Mesenteric fat pad (tissue), 1 donor: ENCODE measurements around the gene STX1B. TPM values are rescaled to one million over a fixed set of nuclear protein-coding genes. Genes with fewer than 3 reads are reported as not detected.

Source experiments
- DNase-seq: peaks from one replicate; pipeline ENCODE4 v3.0.0-alpha.2; 2020; ENCODE audit warnings: low spot score
- total RNA-seq: library from RNA; stranded (reverse); fragmentation: NEBNext Ultra II Directional; extraction: Animal tissue kit (Norgen Biotek cat#: 25700); gene quantifications from one replicate; pipeline ENCODE4 v1.2.1, GENCODE V29; 2021
- donor health status: DM: yes; HTN: yes; CAD: no.

STX1B gene
- total RNA-seq, 1 donor from 2014 or later = 1.5 TPM

DNA sequence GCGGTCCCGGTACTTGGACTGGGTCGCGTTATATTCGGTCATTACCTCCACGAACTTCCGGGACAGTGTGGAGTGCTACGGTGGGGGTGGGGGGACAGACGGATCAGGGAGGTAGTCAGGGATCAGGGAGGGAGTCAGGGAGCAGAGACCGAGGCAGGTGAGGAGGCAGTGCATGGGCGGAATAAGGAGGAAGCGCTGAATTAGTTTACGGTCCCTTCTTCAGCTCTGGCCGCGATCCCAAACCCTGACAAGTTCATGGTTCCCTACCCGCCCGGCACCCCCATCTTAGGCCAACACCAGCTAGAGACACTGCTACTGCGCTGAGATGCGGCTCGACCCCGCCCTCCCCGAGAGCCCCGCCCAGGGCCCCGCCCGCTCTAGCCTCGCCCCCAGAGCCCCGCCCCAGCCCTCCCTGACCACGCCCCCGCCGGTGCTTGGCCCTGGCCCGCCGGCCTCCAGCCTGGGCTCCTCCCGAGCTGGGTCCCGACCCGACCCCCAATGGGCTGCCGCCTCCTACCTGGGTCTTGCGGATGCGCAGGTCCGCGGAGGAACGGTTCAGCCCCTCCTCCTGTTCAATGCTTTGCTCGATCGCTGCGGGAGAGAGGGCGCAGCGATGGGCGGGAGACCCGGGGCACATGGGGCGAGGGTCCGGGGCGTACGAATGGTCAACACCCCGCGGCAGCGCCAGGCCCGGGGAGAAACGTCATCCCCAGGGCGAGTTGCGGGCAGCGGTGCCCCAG lies 13.3 kb downstream of the STX1B start:
- peak; percentile 94 for DNase-seq

DNA sequence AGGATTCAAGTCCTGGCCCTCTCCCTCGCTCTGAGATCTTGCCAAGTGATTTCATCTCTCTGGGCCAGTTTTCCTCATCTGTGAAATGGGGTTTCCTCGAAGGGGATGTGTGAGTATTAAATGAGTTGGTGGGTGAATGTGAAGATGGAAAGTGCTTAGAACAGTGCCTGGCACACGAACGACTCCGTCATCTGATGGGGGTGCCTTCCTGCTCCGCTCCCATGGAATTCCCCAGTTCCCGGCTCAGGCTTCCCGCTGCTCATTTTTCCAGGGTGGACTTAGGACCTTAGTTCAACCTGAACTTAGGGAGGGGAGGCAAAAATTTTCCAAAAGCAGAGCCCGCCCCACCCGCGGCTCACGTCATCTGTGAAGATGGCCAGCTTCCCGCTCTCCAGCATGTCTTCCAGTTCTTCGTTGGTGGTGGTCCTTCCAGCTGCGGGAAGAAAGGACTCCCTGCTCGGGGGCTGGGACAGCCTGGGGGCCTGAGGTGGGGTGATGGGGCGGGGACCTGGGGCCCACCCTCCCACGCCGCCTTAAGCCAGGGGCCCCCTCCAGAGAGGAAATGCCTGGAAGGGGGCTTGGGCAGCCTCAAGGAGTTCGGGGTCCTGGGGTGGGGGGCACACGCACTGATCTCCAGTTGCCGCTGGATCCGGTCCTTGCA lies 14.0 kb downstream of the STX1B start:
- no peak for DNase-seq

GRCh38 chr16:30995927-30996323 lies 14.5 kb downstream of the STX1B start:
- no peak for DNase-seq

- DNase-seq = no peak
Measured at GRCh38 chr16:30992931-30993816, 17.3 kb downstream of the STX1B start.

GRCh38 chr16:30992276-30992780 lies 18.1 kb downstream of the STX1B start:
- DNase-seq = no peak

DNA sequence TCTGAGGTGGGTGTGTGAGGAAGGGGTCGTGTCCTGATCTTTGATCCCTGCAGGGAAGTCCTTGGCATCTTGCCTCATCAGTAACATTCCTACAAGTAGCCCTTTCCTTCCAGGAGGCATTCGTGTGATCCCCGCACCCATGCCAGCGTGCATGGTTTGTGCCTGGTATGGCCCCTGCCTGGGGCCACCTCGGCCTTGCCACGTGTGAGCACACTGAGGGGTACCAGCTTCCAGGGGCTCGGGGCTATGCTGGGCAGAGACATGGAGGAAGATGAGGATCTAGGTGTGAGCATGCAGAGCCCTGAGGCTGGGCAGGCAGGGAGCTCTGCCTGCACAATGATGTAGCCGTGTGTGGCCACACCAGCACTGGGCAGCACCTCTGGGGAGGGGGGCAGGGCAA lies 19.4 kb downstream of the STX1B start:
- DNase-seq = no peak

DNA sequence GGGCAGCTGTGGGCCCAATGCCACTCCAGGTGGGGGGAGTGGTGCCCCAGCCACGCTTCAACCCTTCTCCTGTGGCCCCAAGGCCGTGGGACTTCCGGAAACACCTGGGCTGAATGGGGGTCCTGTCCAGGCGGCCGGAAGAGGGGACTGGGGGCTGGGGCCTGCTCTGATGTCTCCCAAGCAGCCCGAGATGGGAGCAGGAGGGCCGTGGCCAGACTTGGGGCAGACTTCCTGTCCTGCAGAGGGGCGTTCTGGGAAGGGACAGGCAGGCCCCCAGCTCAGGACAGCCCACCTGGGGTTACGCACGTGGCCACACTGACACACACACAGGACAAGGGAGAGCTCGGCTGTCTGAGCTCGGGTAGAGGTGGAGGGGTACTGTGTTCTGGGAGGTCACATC lies 20.3 kb downstream of the STX1B start:
- DNase-seq = no peak

GRCh38 chr16:30989469-30990047 lies 20.9 kb downstream of the STX1B start:
- no peak for DNase-seq

GRCh38 chr16:30987581-30988190 lies 22.8 kb downstream of the STX1B start:
- no peak for DNase-seq

DNA sequence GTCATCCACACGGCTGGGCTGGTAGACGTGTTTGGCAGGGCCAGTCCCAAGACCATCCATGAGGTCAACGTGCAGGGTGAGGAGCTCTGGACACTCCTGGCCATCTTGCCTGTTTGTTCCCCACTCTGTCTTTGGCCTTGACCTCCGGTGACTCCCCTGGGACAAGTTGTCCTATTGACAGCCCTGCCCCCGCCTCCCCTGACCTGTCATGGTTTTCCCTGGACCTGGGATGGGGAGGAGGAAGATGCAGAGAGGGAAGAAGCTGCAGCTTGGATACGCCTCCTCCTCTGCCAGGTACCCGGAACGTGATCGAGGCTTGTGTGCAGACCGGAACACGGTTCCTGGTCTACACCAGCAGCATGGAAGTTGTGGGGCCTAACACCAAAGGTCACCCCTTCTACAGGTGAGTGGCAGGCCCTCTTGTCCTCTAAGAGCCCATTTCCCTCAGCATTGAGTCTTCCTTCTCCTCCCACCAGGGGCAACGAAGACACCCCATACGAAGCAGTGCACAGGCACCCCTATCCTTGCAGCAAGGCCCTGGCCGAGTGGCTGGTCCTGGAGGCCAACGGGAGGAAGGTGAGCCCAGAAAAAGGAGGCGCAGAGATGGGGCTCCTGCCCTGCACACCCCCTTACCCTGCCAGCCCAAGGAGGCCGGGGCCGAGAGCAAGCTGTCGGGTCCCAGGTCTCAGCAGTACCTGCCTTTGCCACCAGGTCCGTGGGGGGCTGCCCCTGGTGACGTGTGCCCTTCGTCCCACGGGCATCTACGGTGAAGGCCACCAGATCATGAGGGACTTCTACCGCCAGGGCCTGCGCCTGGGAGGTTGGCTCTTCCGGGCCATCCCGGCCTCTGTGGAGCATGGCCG lies 24.1 kb downstream of the STX1B start:
- DNase-seq = no peak

GRCh38 chr16:30985401-30986128 lies 24.9 kb downstream of the STX1B start:
- no peak for DNase-seq

GRCh38 chr16:30984669-30985400 lies 25.6 kb downstream of the STX1B start, which contains the start of gene HSD3B7:
Gene HSD3B7 (plus strand): TSS chr16:30985207. CDS start chr16:30985659, 452 bp downstream.
- peak; percentile 97 for DNase-seq

DNA sequence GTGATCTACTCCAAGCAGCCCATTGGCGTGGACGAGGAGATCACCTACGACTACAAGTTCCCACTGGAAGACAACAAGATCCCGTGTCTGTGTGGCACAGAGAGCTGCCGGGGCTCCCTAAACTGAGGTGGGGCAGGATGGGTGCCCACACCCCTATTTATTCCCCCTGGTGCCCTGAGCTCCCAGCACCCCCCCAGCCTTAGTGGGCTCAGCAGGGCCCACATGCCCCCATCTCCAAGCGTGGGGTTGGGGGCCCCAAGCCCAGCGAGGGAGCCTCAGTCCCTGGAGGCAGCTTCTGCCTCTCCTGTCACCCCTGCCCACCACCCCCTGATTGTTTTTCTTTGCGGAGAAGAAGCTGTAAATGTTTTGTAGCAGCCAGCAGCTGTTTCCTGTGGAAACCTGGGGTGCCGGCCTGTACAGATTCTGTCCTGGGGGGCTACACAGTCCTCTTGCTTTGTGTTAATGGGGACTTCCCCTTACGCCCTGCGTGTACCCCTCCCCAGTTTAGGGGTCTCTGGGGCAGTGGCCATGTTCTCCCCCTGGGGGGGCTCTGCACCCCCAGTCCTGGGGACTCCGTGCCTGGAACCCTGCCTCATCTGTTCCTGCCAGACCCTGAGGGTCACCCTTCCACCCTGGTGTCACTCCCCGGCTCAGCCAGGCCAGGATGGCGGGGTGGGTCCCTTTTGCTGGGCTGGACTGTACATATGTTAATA lies 26.4 kb downstream of the STX1B start:
- DNase-seq = no peak

DNA sequence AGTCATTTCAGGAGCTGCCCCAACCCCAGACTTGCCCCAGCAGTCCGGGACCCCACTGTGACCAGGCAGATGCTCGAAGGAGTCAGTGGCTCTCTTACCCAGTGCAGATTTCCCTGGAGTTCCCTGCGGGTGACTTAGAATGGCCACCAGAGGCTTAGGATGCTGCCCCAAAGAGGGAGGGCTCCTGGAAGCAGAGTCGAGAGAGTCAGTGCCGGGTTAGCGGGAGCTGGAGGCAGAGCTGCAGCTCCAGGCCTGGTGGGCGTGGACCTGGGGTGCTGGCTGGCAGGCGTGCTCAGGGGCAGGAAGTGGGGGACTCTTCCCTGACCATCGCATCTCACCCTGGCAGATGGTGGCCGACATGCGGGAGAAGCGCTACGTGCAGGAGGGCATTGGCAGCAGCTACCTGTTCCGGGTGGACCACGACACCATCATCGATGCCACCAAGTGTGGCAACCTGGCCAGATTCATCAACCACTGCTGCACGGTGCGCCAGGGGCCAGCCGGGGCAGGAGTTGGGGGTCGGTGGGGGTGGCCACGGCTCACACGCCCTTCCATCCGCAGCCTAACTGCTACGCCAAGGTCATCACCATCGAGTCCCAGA lies 27.0 kb downstream of the STX1B start:
- no peak for DNase-seq

GRCh38 chr16:30982548-30983288 lies 27.7 kb downstream of the STX1B start:
- no peak for DNase-seq

DNA sequence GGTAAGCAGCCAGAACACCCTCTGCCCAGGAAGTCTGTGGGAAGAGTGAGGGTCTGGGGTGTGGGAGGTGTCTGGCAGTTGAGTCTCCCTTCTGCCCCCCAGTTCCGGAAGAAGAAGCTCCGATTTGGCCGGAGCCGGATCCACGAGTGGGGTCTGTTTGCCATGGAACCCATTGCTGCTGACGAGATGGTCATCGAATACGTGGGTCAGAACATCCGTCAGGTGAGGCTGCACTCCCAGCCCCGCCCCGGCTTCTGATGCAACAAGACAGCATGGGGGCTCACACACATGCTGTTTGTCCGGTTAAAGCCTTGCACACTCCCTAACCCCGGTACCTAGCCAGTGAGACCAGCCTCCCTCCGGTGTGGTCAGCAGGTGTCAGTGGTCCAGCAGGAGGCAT lies 29.5 kb downstream of the STX1B start:
- no peak for DNase-seq

DNA sequence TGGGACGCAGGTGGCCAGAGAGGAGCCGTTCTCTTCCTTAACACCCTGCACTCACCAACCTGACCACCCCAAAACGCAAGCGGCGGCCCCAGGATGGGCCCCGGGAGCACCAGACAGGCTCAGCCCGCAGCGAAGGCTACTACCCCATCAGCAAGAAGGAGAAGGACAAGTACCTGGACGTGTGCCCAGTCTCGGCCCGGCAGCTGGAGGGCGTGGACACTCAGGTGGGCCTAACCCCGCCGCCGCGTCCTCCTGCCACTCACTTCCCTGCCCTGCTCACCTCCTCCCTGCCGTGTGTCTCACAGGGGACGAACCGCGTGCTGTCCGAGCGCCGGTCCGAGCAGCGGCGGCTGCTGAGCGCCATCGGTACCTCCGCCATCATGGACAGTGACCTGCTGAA lies 30.0 kb downstream of the STX1B start:
- no peak for DNase-seq
